Spleen (tissue), 11 donors: ENCODE results near the gene CALN1. TPM values are rescaled to one million over a fixed set of nuclear protein-coding genes. Genes with fewer than 3 reads are reported as not detected.

ENCODE experiments used
- DNase-seq: peaks from one replicate; pipeline ENCODE4 v3.0.0-alpha.2; 2020
- H3K27ac ChIP-seq, 8 donors: fragments of 200-600 bp; sonication (generic) in 7 of 8; 1 replicate in 4 of 8; 2 replicates in 4 of 8; pipeline versions ENCODE4 v1.5.0 to v1.8.0; 2016 to 2021; ENCODE audit warnings: inconsistent platforms in 4 of 8, mild to moderate bottlenecking in 4 of 8, moderate library complexity in 1 of 8
- H3K27me3 ChIP-seq, 7 donors: fragments of 200-600 bp; sonication (generic) in 6 of 7; replicated peaks in 1 of 7; 1 replicate in 4 of 7; 2 replicates in 3 of 7; pipeline versions ENCODE4 v1.5.0 to v1.8.0; 2016 to 2021; ENCODE audit warnings: inconsistent platforms in 3 of 7, mild to moderate bottlenecking in 1 of 7
- H3K36me3 ChIP-seq, 6 donors: fragments of 200-600 bp; sonication (generic) in 5 of 6; 1 replicate in 4 of 6; 2 replicates in 2 of 6; pipeline versions ENCODE4 v1.5.0 to v1.8.0; 2016 to 2021; ENCODE audit warnings: inconsistent platforms in 2 of 6
- H3K4me1 ChIP-seq, 6 donors: fragments of 200-600 bp; sonication (generic) in 5 of 6; 1 replicate in 3 of 6; 2 replicates in 3 of 6; pipeline versions ENCODE4 v1.5.0 to v1.8.0; 2016 to 2021; ENCODE audit warnings: inconsistent platforms in 3 of 6
- H3K4me3 ChIP-seq, 8 donors: fragments of 200-600 bp; sonication (generic) in 7 of 8; 1 replicate in 4 of 8; 2 replicates in 4 of 8; pipeline versions ENCODE4 v1.5.0 to v1.8.0; 2016 to 2021; ENCODE audit warnings: inconsistent platforms in 4 of 8, mild to moderate bottlenecking in 4 of 8, moderate library complexity in 2 of 8
- H3K9me3 ChIP-seq, 8 donors: fragments of 200-600 bp; sonication (generic) in 7 of 8; 1 replicate in 4 of 8; 2 replicates in 4 of 8; pipeline versions ENCODE4 v1.5.0 to v1.8.0; 2016 to 2021; ENCODE audit warnings: inconsistent platforms in 4 of 8
- POLR2A ChIP-seq, 3 donors: fragments of 450-650 bp; IDR thresholded peaks; one replicate each; pipeline ENCODE4 v1.5.1; 2017; ENCODE audit warnings: antibody characterized with exemption in 3 of 3, mild to moderate bottlenecking in 1 of 3
- POLR2AphosphoS5 ChIP-seq, 3 donors: sonication (generic); formaldehyde crosslinking; IDR thresholded peaks; one replicate each; pipeline ENCODE4 v1.5.1; 2017; ENCODE audit warnings: antibody characterized with exemption in 3 of 3
- WGBS, 5 donors: extraction: QIAGEN DNeasy Blood & Tissue Kit in 3 of 5; methylation state at CpG; one replicate each; pipeline versions ENCODE4 v1.1.5 to v1.1.7; 2013 to 2018; 5-methylcytosine and 5-hydroxymethylcytosine counted together
- intact Hi-C: fragments of 100-400 bp; cut with DNase I; formaldehyde crosslinking; loops from one replicate; pipeline ENCODE4 v1.15.0; 2023; ENCODE audit warnings: low total_unique reads
- polyA plus RNA-seq, 3 donors: library from polyadenylated mRNA; stranded (reverse); fragments of 200-250 nt; gene quantifications; one replicate each; pipeline ENCODE4 v1.2.1, GENCODE V29; 2013
- total RNA-seq, 7 donors: library from RNA; depleted of rRNA in 3 of 7; stranded (reverse); fragments of >200 nt in 3 of 7; fragmentation: NEBNext Ultra II Directional in 4 of 7; extraction: Animal tissue kit (Norgen Biotek cat#: 25700) in 4 of 7; gene quantifications; one replicate each; pipeline versions ENCODE4 v1.1.0 to v1.2.1, GENCODE V29; 2016 to 2021
- TF ChIP-seq, protein P1 (sequence below), 11 experiments: fragments of 200-600 bp in 7 of 11; fragments of 450-650 bp in 4 of 11; sonication (generic) in 4 of 11; IDR thresholded peaks in 8 of 11; conservative IDR thresholded peaks in 3 of 11; 1 replicate in 7 of 11; 2 replicates in 4 of 11; pipeline versions ENCODE4 v1.4.0 to v1.8.0; 2016 to 2021; ENCODE audit warnings: antibody characterized with exemption in 11 of 11, inconsistent platforms in 4 of 11, mild to moderate bottlenecking in 1 of 11
- donor health status: healthy with polysubstance abuse.
- donor health status: DM: no; HTN: no; CAD: no; lungs with moderate emphysema.
- donor health status: DM: no; HTN: no; CAD: no.
- donor health status: Bipolar disorder and iron deficiency.
- donor health status: healthy.
- donor health status: DM: no; HTN: no; CAD: no.
- donor health status: DM: yes; HTN: yes; CAD: no.

Gene CALN1
- total and polyA plus RNA-seq, 10 donors = under 0.01 to 0.19 (median 0.03) TPM; not detected in 7

DNA sequence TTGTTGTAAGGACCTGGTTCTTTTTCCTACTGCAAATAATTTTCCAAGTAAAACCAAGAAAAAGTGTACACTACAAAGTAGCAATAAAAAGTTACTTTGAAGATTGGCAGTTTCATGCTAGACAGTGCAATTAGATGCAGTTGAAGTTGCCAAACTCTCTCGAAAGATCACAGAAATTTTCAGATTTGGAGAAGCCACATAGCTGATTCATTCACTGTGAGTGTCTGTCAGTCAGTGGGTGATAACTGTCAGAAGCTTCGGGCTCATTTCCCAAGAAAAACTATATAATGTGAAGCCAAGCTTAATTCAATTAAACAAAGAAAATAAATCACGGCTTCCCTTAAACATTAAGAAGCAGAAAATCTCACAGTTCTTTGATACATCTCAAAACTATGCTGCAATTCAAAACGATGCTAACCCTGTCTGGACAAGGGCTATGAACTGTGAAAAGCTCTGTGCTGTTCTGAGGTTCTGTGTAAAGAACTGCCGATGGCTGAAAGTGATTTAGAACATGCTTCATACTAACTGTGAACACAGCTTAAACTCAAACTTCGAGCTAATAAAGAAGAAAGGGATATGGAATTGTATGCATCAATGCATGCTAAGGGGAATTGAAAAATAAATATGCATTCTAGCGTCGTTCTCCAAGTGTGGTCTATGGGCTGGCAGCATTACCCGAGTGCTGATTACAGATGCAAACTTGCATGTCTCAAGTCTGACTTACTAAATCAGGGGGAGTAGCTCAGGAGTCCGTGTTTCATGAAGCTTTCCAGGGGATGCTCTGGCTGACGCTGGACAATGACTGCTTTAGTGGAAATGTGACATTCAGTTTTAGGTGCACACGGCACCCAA lies 557.4 kb downstream of the CALN1 start:
- WGBS, 5 donors = 75 to 81% (median 75%) methylated on average over 12 of the region's 12 CpGs
- DNase-seq = no peak

DNA sequence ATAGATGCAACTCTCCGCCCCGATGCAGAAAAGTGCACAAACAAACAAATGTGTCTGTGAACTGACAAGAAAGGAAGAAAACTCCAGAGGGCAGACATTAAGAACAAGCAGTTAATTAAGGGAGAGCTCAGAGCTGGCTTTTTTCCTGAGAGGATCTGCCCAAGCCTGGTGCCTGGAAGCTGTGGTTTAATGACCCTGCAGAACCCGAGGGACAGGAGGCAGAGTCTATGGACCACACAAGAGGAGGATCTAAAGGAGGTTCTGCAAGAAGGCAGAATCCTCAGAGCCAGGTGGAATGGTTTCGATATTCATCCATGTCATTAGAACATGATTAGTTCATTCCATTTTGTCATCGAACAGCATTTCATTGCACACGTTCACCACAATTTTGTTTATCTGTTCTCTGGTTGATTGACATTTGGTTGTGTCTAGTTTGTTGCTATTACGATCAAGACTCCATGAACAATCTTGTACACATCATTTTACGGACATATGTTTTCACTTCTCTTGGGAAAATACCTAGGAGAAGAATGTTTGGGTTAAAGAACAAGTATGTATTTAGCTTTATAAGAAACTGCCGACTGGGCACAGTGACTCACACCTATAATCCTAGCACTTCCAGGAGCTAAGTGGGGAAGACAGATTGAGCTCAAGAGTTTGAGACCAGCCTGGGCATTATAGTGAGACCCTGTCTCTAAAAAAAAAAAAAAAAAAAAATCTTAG lies 560.2 kb downstream of the CALN1 start:
- WGBS, 5 donors = 83 to 90% (median 87%) methylated on average over 9 of the region's 9 CpGs
- peaks cover 0 to 15% (median 7%) of the 10 kb centered on the region in 8 donors for H3K9me3 ChIP-seq
- no peak for DNase-seq
- no peaks in the 10 kb centered on the region for H3K36me3 ChIP-seq
- H3K27ac ChIP-seq = no peak overlapping the region
- TF ChIP-seq, protein P1, sequence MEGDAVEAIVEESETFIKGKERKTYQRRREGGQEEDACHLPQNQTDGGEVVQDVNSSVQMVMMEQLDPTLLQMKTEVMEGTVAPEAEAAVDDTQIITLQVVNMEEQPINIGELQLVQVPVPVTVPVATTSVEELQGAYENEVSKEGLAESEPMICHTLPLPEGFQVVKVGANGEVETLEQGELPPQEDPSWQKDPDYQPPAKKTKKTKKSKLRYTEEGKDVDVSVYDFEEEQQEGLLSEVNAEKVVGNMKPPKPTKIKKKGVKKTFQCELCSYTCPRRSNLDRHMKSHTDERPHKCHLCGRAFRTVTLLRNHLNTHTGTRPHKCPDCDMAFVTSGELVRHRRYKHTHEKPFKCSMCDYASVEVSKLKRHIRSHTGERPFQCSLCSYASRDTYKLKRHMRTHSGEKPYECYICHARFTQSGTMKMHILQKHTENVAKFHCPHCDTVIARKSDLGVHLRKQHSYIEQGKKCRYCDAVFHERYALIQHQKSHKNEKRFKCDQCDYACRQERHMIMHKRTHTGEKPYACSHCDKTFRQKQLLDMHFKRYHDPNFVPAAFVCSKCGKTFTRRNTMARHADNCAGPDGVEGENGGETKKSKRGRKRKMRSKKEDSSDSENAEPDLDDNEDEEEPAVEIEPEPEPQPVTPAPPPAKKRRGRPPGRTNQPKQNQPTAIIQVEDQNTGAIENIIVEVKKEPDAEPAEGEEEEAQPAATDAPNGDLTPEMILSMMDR (IDR thresholded peaks at IDR 0.05 in 8 of 11, conservative IDR thresholded peaks at IDR 0.05 in 3 of 11) = no peak
- TF ChIP-seq POLR2AphosphoS5 (IDR thresholded peaks at IDR 0.05) (no peak), POLR2A (IDR thresholded peaks at IDR 0.05) (no peak)
- intact Hi-C loops = no loop called here
- no peaks in the 10 kb centered on the region for H3K4me1 ChIP-seq
- no peaks in the 10 kb centered on the region for H3K27me3 ChIP-seq
- H3K4me3 ChIP-seq = no peak overlapping the region

More for the DNA sequence above, 557.4 kb downstream of the CALN1 start:
- TF ChIP-seq, protein P1 (IDR thresholded peaks at IDR 0.05 in 8 of 11, conservative IDR thresholded peaks at IDR 0.05 in 3 of 11) = no peak
- TF ChIP-seq POLR2A (IDR thresholded peaks at IDR 0.05) = no peak
- TF ChIP-seq POLR2AphosphoS5 (IDR thresholded peaks at IDR 0.05) = no peak
- Histone ChIP-seq H3K36me3 (no peaks in the 10 kb centered on the region), H3K4me3 (no peak overlapping the region), H3K9me3 (no peaks in the 10 kb centered on the region), H3K27me3 (no peaks in the 10 kb centered on the region), H3K4me1 (no peaks in the 10 kb centered on the region), H3K27ac (no peak overlapping the region)
- intact Hi-C loops = no loop called here

- intact Hi-C loops = no loop called here
- no peak for DNase-seq
- Histone ChIP-seq H3K4me1 (no peaks in the 10 kb centered on the region), H3K9me3 (peaks cover 0 to 16% (median 7%) of the 10 kb centered on the region in 8 donors), H3K27ac (no peak overlapping the region), H3K36me3 (no peaks in the 10 kb centered on the region), H3K27me3 (no peaks in the 10 kb centered on the region), H3K4me3 (no peak overlapping the region)
- 77 to 90% (median 82%) methylated on average over 9 of the region's 9 CpGs for WGBS, 5 donors
- TF ChIP-seq POLR2A (IDR thresholded peaks at IDR 0.05) = no peak
- TF ChIP-seq POLR2AphosphoS5 (IDR thresholded peaks at IDR 0.05) = no peak
- TF ChIP-seq, protein P1 (IDR thresholded peaks at IDR 0.05 in 8 of 11, conservative IDR thresholded peaks at IDR 0.05 in 3 of 11) = no peak
These were observed 566.0 kb downstream of the CALN1 start for GRCh38 chr7:71846160-71846559.

- WGBS, 5 donors = 12 to 24% (median 23%) methylated on average over 4 of the region's 4 CpGs
- TF ChIP-seq POLR2A (IDR thresholded peaks at IDR 0.05) = no peak
- no peak for TF ChIP-seq POLR2AphosphoS5 (IDR thresholded peaks at IDR 0.05)
- H3K9me3 ChIP-seq = peaks cover 0 to 16% (median 7%) of the 10 kb centered on the region in 8 donors
- H3K27me3 ChIP-seq = no peaks in the 10 kb centered on the region
- no peak for DNase-seq
- intact Hi-C loops = no loop called here
- H3K36me3 ChIP-seq = no peaks in the 10 kb centered on the region
- no peak overlapping the region for H3K27ac ChIP-seq
- H3K4me3 ChIP-seq = no peak overlapping the region
- H3K4me1 ChIP-seq = no peaks in the 10 kb centered on the region
These were observed 568.5 kb downstream of the CALN1 start for GRCh38 chr7:71843676-71844075.
